Measurements from ENCODE around the gene PCGF1. TPM values are rescaled to one million over a fixed set of nuclear protein-coding genes. Genes with fewer than 3 reads are reported as not detected.

The PCGF1 gene
- total RNA-seq, 1 experiment from 2014 or later, result 28.1 TPM

GRCh38 chr2:74526649-74527230 is 19.2 kb upstream of the PCGF1 start:
- Histone ChIP-seq H3K4me1 (ENCODE audit: insufficient read depth, low read length) (peaks cover 4% of the 10 kb centered on the region; the same call in 1 of the 2 replicates), H2BK12ac (ENCODE audit: insufficient read length, low read depth, low read length) (no peak overlapping the region), H3K23me2 (ENCODE audit: insufficient read length, low read depth, low read length, poor library complexity, severe bottlenecking) (peaks cover 15% of the 10 kb centered on the region), H3K79me1 (ENCODE audit: insufficient read depth, low read depth, low read length, poor library complexity, severe bottlenecking) (peaks cover 4% of the 10 kb centered on the region), H3K79me2 (ENCODE audit: insufficient read depth, low read length) (peaks cover 4% of the 10 kb centered on the region; the same call in 1 of the 2 replicates), H3T11ph (ENCODE audit: low read length) (no peak overlapping the region), H3K56ac (ENCODE audit: insufficient read length, low read depth, low read length) (no peak overlapping the region), H2BK120ac (ENCODE audit: low read depth, low read length, poor library complexity, severe bottlenecking) (no peak overlapping the region), H4K5ac (ENCODE audit: insufficient read length, low read depth, low read length) (no peak overlapping the region), H2BK15ac (ENCODE audit: low read depth, low read length) (no peak overlapping the region), H3K9ac (ENCODE audit: extremely low read depth, insufficient read length, low read length) (no peak overlapping the region), H3K4ac (ENCODE audit: low read depth, low read length) (no peak overlapping the region), H3K23ac (ENCODE audit: insufficient read length, low read depth, low read length) (no peak overlapping the region), H2BK20ac (ENCODE audit: low read depth, low read length, poor library complexity, severe bottlenecking) (no peak overlapping the region), H4K20me1 (ENCODE audit: control insufficient read depth, insufficient read depth, insufficient read length) (no peaks in the 10 kb centered on the region), H2BK5ac (ENCODE audit: insufficient read length, low read length) (no peak overlapping the region), H4K8ac (replicated peaks; ENCODE audit: insufficient read length, low read depth, low read length) (no peak overlapping the region), H3K14ac (ENCODE audit: insufficient read depth, low read length) (no peak overlapping the region), H3K27me3 (ENCODE audit: insufficient read depth, low read length) (peaks cover 3% of the 10 kb centered on the region; the same call in 1 of the 2 replicates), H3K9me3 (ENCODE audit: control insufficient read depth, low read depth, low read length) (no peaks in the 10 kb centered on the region), H3K27ac (ENCODE audit: insufficient read length, low read depth, low read length) (no peak overlapping the region), H4K91ac (ENCODE audit: insufficient read length, low read depth, low read length) (no peak overlapping the region), H3K4me2 (ENCODE audit: insufficient read depth, insufficient read length, low read length) (no peak overlapping the region), H2AK5ac (ENCODE audit: insufficient read length, low read length) (no peak overlapping the region), H3K18ac (ENCODE audit: insufficient read length, low read depth, low read length) (no peak overlapping the region), H2AFZ (ENCODE audit: low read length) (no peak overlapping the region)
- WGBS (ENCODE audit: extremely low coverage, insufficient read length, low lambda C conversion rate), result no CpG with 5 or more reads among the region's 11 CpGs
- Mint-ChIP-seq H3K4me1 (peaks cover 17 to 22% of the 10 kb centered on the region in 2 experiments), H3K27me3 (ENCODE audit: low read depth) (peaks cover 21% of the 10 kb centered on the region), H3K9me3 (no peaks in the 10 kb centered on the region; a peak in 1 of 5 replicates), H3K4me3 (peak overlapping the region in 1 of 2 experiments; percentile 63; a peak in 3 of 5 replicates), H3K36me3 (ENCODE audit: insufficient read depth in 1 of 3, low read depth in 3 of 3) (peaks cover 27 to 39% (median 30%) of the 10 kb centered on the region in 3 experiments), H3K27ac (no peak overlapping the region)
- no peak for DNase-seq
- no peak for TF ChIP-seq CTCF (conservative IDR thresholded peaks at IDR 0.05)

All from H9 (cell line).